Fibroblast of upper back skin (primary cell): ENCODE measurements around the gene CLIP2.
"Not testable (repeated sequence)": the region's sequence is repeated elsewhere in the genome, so short reads cannot be mapped to it uniquely, and the experiment has no call there.

Experiments used
- DNase-seq: peaks from one replicate; pipeline ENCODE4 v3.0.0-alpha.2; 2013

Gene CLIP2

GRCh38 chr7:74376256-74377036 lies 87.2 kb downstream of the CLIP2 start:
- DNase-seq: no peak

GRCh38 chr7:74379938-74380337 lies 90.7 kb downstream of the CLIP2 start:
- no peak for DNase-seq

- DNase-seq: no peak
These were observed 91.5 kb downstream of the CLIP2 start for GRCh38 chr7:74380720-74381119.

GRCh38 chr7:74384086-74384485 lies 94.9 kb downstream of the CLIP2 start:
- DNase-seq: not testable (repeated sequence)

- not testable (repeated sequence) for DNase-seq
These were observed 95.6 kb downstream of the CLIP2 start for GRCh38 chr7:74384854-74385253.

- no peak for DNase-seq
These were observed 98.4 kb downstream of the CLIP2 start for GRCh38 chr7:74387606-74388005.

GRCh38 chr7:74388880-74389415 lies 99.7 kb downstream of the CLIP2 start:
- no peak for DNase-seq

GRCh38 chr7:74393722-74394121 lies 104.5 kb downstream of the CLIP2 start:
- peak; percentile 41 for DNase-seq

GRCh38 chr7:74394601-74395000 lies 105.4 kb downstream of the CLIP2 start:
- peak; percentile 39 for DNase-seq

GRCh38 chr7:74395745-74396311 lies 106.6 kb downstream of the CLIP2 start:
- no peak for DNase-seq

GRCh38 chr7:74396993-74397392 lies 107.8 kb downstream of the CLIP2 start:
- DNase-seq: no peak

GRCh38 chr7:74398426-74398825 lies 109.2 kb downstream of the CLIP2 start:
- DNase-seq: no peak

- no peak for DNase-seq
These were observed 109.8 kb downstream of the CLIP2 start for GRCh38 chr7:74399006-74399405.

- no peak for DNase-seq
These were observed 111.4 kb downstream of the CLIP2 start for GRCh38 chr7:74400420-74401136.

GRCh38 chr7:74401137-74401859 lies 112.1 kb downstream of the CLIP2 start:
- DNase-seq: peak; percentile 51

- DNase-seq: not testable (repeated sequence)
These were observed 113.5 kb downstream of the CLIP2 start for GRCh38 chr7:74402668-74403067.

- DNase-seq: no peak
These were observed 114.5 kb downstream of the CLIP2 start for GRCh38 chr7:74403521-74404387.

- no peak for DNase-seq
These were observed 115.1 kb downstream of the CLIP2 start for GRCh38 chr7:74404388-74404700.

- no peak for DNase-seq
These were observed 115.5 kb downstream of the CLIP2 start for GRCh38 chr7:74404741-74405140.

GRCh38 chr7:74405191-74405898 lies 116.1 kb downstream of the CLIP2 start:
- no peak for DNase-seq

GRCh38 chr7:74405899-74406512 lies 116.8 kb downstream of the CLIP2 start:
- DNase-seq: no peak
